Hepatocyte (in vitro differentiated cells): ENCODE data around the gene PHETA1. TPM values are rescaled to one million over a fixed set of nuclear protein-coding genes. Genes with fewer than 3 reads are reported as not detected.

Experiments used
- DNase-seq: peaks from one replicate; pipeline ENCODE4 v3.0.0-alpha.2; 2016; ENCODE audit warnings: low spot score
- H2AFZ ChIP-seq: fragments of 200-600 bp; sonication (generic); 2 replicates; pipeline ENCODE4 v1.6.0; 2016; ENCODE audit warnings: antibody characterized with exemption, mild to moderate bottlenecking
- H3K27ac ChIP-seq: fragments of 200-600 bp; sonication (generic); 2 replicates; pipeline ENCODE4 v1.5.1; 2016; ENCODE audit warnings: mild to moderate bottlenecking
- H3K27me3 ChIP-seq: fragments of 200-600 bp; sonication (generic); 2 replicates; pipeline ENCODE4 v1.6.1; 2016
- H3K36me3 ChIP-seq: fragments of 200-600 bp; sonication (generic); replicated peaks from 2 replicates; pipeline ENCODE4 v1.5.1; 2016; ENCODE audit warnings: low read depth; ENCODE audit not compliant: insufficient read depth
- H3K4me1 ChIP-seq: fragments of 200-600 bp; sonication (generic); 2 replicates; pipeline ENCODE4 v1.5.1; 2016; ENCODE audit warnings: mild to moderate bottlenecking, moderate library complexity; ENCODE audit not compliant: insufficient read depth
- H3K4me2 ChIP-seq: fragments of 200-600 bp; sonication (generic); 2 replicates; pipeline ENCODE4 v1.6.0; 2016
- H3K4me3 ChIP-seq: fragments of 200-600 bp; sonication (generic); 2 replicates; pipeline ENCODE4 v1.5.1; 2016; ENCODE audit warnings: mild to moderate bottlenecking
- H3K79me2 ChIP-seq: fragments of 200-600 bp; sonication (generic); 2 replicates; pipeline ENCODE4 v1.6.0; 2017; ENCODE audit warnings: mild to moderate bottlenecking
- H3K9me2 ChIP-seq: fragments of 200-600 bp; sonication (generic); replicated peaks from 2 replicates; pipeline ENCODE4 v1.6.0; 2017; ENCODE audit warnings: mild to moderate bottlenecking; ENCODE audit not compliant: insufficient read depth
- H3K9me3 ChIP-seq: fragments of 200-600 bp; sonication (generic); 2 replicates; pipeline ENCODE4 v1.5.1; 2016; ENCODE audit warnings: low read depth, mild to moderate bottlenecking
- H4K20me1 ChIP-seq: fragments of 200-600 bp; sonication (generic); 2 replicates; pipeline ENCODE4 v1.6.0; 2016; ENCODE audit warnings: mild to moderate bottlenecking; ENCODE audit not compliant: insufficient read depth, poor library complexity, severe bottlenecking
- CTCF ChIP-seq: fragments of 200-600 bp; sonication (generic); IDR thresholded peaks from 2 replicates; pipeline ENCODE4 v1.5.1; 2016; ENCODE audit warnings: antibody characterized with exemption, mild to moderate bottlenecking; ENCODE audit not compliant: poor library complexity
- EZH2 ChIP-seq: fragments of 200-600 bp; sonication (generic); IDR thresholded peaks from 2 replicates; pipeline ENCODE4 v1.6.1; 2016; ENCODE audit warnings: antibody characterized with exemption, mild to moderate bottlenecking, borderline replicate concordance
- EZH2phosphoT487 ChIP-seq: fragments of 200-600 bp; sonication (generic); IDR thresholded peaks from one replicate; pipeline ENCODE4 v1.6.1; 2018; ENCODE audit warnings: antibody characterized with exemption, mild to moderate bottlenecking, low read depth, moderate library complexity; ENCODE audit not compliant: unreplicated experiment, severe bottlenecking
- WGBS: methylation state at CpG from one replicate; pipeline ENCODE4 v1.1.6; 2016; ENCODE audit warnings: low lambda C conversion rate; ENCODE audit errors: missing lambda C conversion rate; 5-methylcytosine and 5-hydroxymethylcytosine counted together
- polyA plus RNA-seq: library from polyadenylated mRNA; unstranded; fragments of >200 nt; fragmentation: Nextera tagmentation; extraction: Ambion mirVana; gene quantifications from 2 replicates; pipeline ENCODE4 v1.2.1, GENCODE V29; 2016
- total RNA-seq: library from RNA; depleted of rRNA; stranded (reverse); fragments of >200 nt; gene quantifications from 2 replicates; pipeline ENCODE4 v1.2.3, GENCODE V29; 2014

PHETA1 gene
- total and polyA plus RNA-seq, 2 experiments from 2014 or later, result 24.6 to 30.9 TPM

GRCh38 chr12:111417290-111417689 lies 48.4 kb upstream of the PHETA1 start:
- Histone ChIP-seq H3K4me1 (no peaks in the 10 kb centered on the region), H2AFZ (no peak overlapping the region), H3K9me2 (no peaks in the 10 kb centered on the region), H3K9me3 (no peaks in the 10 kb centered on the region), H3K27me3 (no peaks in the 10 kb centered on the region), H3K36me3 (no peaks in the 10 kb centered on the region), H3K79me2 (peaks cover 5% of the 10 kb centered on the region), H3K4me2 (no peak overlapping the region), H3K27ac (no peak overlapping the region), H3K4me3 (no peak overlapping the region), H4K20me1 (no peaks in the 10 kb centered on the region)
- no peak for TF ChIP-seq CTCF
- no peak for TF ChIP-seq EZH2
- no peak for TF ChIP-seq EZH2phosphoT487
- WGBS, result 89% methylated on average over 2 of the region's 2 CpGs
- DNase-seq, result no peak

GRCh38 chr12:111414711-111415252 lies 45.9 kb upstream of the PHETA1 start:
- peaks cover 4% of the 10 kb centered on the region for H3K4me1 ChIP-seq
- H3K27ac ChIP-seq, result no peak overlapping the region
- no peaks in the 10 kb centered on the region for H3K27me3 ChIP-seq
- no peaks in the 10 kb centered on the region for H3K36me3 ChIP-seq
- no peak overlapping the region for H2AFZ ChIP-seq
- peaks cover 9% of the 10 kb centered on the region for H3K79me2 ChIP-seq
- no peak overlapping the region for H3K4me3 ChIP-seq
- WGBS, result 95% methylated on average over 7 of the region's 7 CpGs
- no peak for DNase-seq
- no peak overlapping the region for H3K4me2 ChIP-seq
- H4K20me1 ChIP-seq, result no peaks in the 10 kb centered on the region
- H3K9me3 ChIP-seq, result no peaks in the 10 kb centered on the region
- no peaks in the 10 kb centered on the region for H3K9me2 ChIP-seq
- no peak for TF ChIP-seq EZH2phosphoT487

GRCh38 chr12:111413442-111414086 lies 44.7 kb upstream of the PHETA1 start:
- H3K9me3 ChIP-seq, result no peaks in the 10 kb centered on the region
- H3K27me3 ChIP-seq, result no peaks in the 10 kb centered on the region
- H3K79me2 ChIP-seq, result peaks cover 19% of the 10 kb centered on the region
- 80% methylated on average over 12 of the region's 12 CpGs for WGBS
- H4K20me1 ChIP-seq, result peaks cover 3% of the 10 kb centered on the region
- no peak for TF ChIP-seq EZH2
- no peak for TF ChIP-seq CTCF
- no peak for TF ChIP-seq EZH2phosphoT487
- no peak overlapping the region for H3K4me2 ChIP-seq
- H3K4me1 ChIP-seq, result peaks cover 9% of the 10 kb centered on the region
- H2AFZ ChIP-seq, result no peak overlapping the region
- no peak for DNase-seq
- no peak overlapping the region for H3K4me3 ChIP-seq
- no peaks in the 10 kb centered on the region for H3K9me2 ChIP-seq
- H3K36me3 ChIP-seq, result no peaks in the 10 kb centered on the region
- H3K27ac ChIP-seq, result no peak overlapping the region

- Histone ChIP-seq H3K9me2 (no peaks in the 10 kb centered on the region), H3K4me3 (no peak overlapping the region), H3K9me3 (no peaks in the 10 kb centered on the region), H4K20me1 (peaks cover 3% of the 10 kb centered on the region), H3K79me2 (peaks cover 25% of the 10 kb centered on the region), H2AFZ (no peak overlapping the region), H3K4me2 (no peak overlapping the region), H3K27ac (no peak overlapping the region), H3K27me3 (no peaks in the 10 kb centered on the region), H3K36me3 (no peaks in the 10 kb centered on the region), H3K4me1 (peaks cover 9% of the 10 kb centered on the region)
- WGBS, result 77% methylated on average over 6 of the region's 6 CpGs
- TF ChIP-seq CTCF (no peak), EZH2 (no peak), EZH2phosphoT487 (no peak)
- no peak for DNase-seq
Measured at GRCh38 chr12:111412830-111413441, 44.0 kb upstream of the PHETA1 start.
